Mesothelial cell of epicardium (in vitro differentiated cells): ENCODE measurements around the gene LRP5. TPM values are rescaled to one million over a fixed set of nuclear protein-coding genes. Genes with fewer than 3 reads are reported as not detected.
"Not testable (repeated sequence)": the region's sequence is repeated elsewhere in the genome, so short reads cannot be mapped to it uniquely, and the experiment has no call there.

Source experiments
- DNase-seq, 2 experiments: peaks; one replicate each; pipeline ENCODE4 v3.0.0; 2021; ENCODE audit warnings: low spot score in 2 of 2; ENCODE audit not compliant: unreplicated experiment in 2 of 2
- H3K27ac Mint-ChIP-seq: 2 replicates; pipeline ENCODE4 v1.8.0; 2021; ENCODE audit warnings: mixed read lengths
- H3K27me3 Mint-ChIP-seq: 2 replicates; pipeline ENCODE4 v1.8.0; 2021; ENCODE audit warnings: low read depth, mixed read lengths
- H3K36me3 Mint-ChIP-seq: 2 replicates; pipeline ENCODE4 v1.8.0; 2021; ENCODE audit warnings: mixed read lengths
- H3K4me1 Mint-ChIP-seq: 2 replicates; pipeline ENCODE4 v1.8.0; 2021; ENCODE audit warnings: mixed read lengths
- H3K4me3 Mint-ChIP-seq: 2 replicates; pipeline ENCODE4 v1.8.0; 2021; ENCODE audit warnings: mild to moderate bottlenecking, moderate library complexity, mixed read lengths
- H3K9me3 Mint-ChIP-seq: 2 replicates; pipeline ENCODE4 v1.8.0; 2021; ENCODE audit warnings: mixed read lengths
- CTCF ChIP-seq: fragments of 200-600 bp; sonication (generic); IDR thresholded peaks from one replicate; pipeline ENCODE4 v1.5.0; 2021; ENCODE audit warnings: antibody characterized with exemption; ENCODE audit not compliant: unreplicated experiment
- total RNA-seq: library from RNA; stranded (reverse); gene quantifications from 3 replicates; pipeline ENCODE4 v1.2.1, GENCODE V29; 2021

Gene LRP5
- total RNA-seq, 1 donor from 2014 or later = 72.5 TPM

GRCh38 chr11:68276861-68277260, 35.5 kb upstream of the LRP5 start:
- no peak overlapping the region for H3K27ac Mint-ChIP-seq
- H3K4me1 Mint-ChIP-seq = peaks cover 7% of the 10 kb centered on the region
- H3K36me3 Mint-ChIP-seq = no peaks in the 10 kb centered on the region
- no peak overlapping the region for H3K4me3 Mint-ChIP-seq
- no peak for TF ChIP-seq CTCF
- no peak for DNase-seq
- H3K9me3 Mint-ChIP-seq = no peaks in the 10 kb centered on the region
- H3K27me3 Mint-ChIP-seq = no peaks in the 10 kb centered on the region

GRCh38 chr11:68279676-68280075, 32.7 kb upstream of the LRP5 start:
- no peak for DNase-seq
- Mint-ChIP-seq H3K27ac (no peak overlapping the region), H3K9me3 (peaks cover 6% of the 10 kb centered on the region), H3K36me3 (no peaks in the 10 kb centered on the region), H3K27me3 (no peaks in the 10 kb centered on the region), H3K4me1 (no peaks in the 10 kb centered on the region), H3K4me3 (no peak overlapping the region)
- no peak for TF ChIP-seq CTCF

- no peak overlapping the region for H3K4me3 Mint-ChIP-seq
- no peaks in the 10 kb centered on the region for H3K4me1 Mint-ChIP-seq
- no peak for DNase-seq
- H3K9me3 Mint-ChIP-seq = peaks cover 10% of the 10 kb centered on the region
- no peak overlapping the region for H3K27ac Mint-ChIP-seq
- TF ChIP-seq CTCF = no peak
- H3K36me3 Mint-ChIP-seq = no peaks in the 10 kb centered on the region
- H3K27me3 Mint-ChIP-seq = no peaks in the 10 kb centered on the region
Observed at GRCh38 chr11:68282141-68282860, 30.1 kb upstream of the LRP5 start.

- H3K4me1 Mint-ChIP-seq = no peaks in the 10 kb centered on the region
- H3K36me3 Mint-ChIP-seq = no peaks in the 10 kb centered on the region
- H3K9me3 Mint-ChIP-seq = peaks cover 10% of the 10 kb centered on the region
- H3K27me3 Mint-ChIP-seq = no peaks in the 10 kb centered on the region
- TF ChIP-seq CTCF = no peak
- no peak overlapping the region for H3K27ac Mint-ChIP-seq
- no peak for DNase-seq
- H3K4me3 Mint-ChIP-seq = no peak overlapping the region
Observed at GRCh38 chr11:68282861-68283230, 29.5 kb upstream of the LRP5 start.

GRCh38 chr11:68284588-68284987, 27.8 kb upstream of the LRP5 start:
- H3K36me3 Mint-ChIP-seq, H3K27me3 Mint-ChIP-seq, DNase-seq, H3K4me1 Mint-ChIP-seq, H3K27ac Mint-ChIP-seq, H3K4me3 Mint-ChIP-seq: not testable (repeated sequence)
- H3K9me3 Mint-ChIP-seq = peaks cover 10% of the 10 kb centered on the region

GRCh38 chr11:68287419-68287818, 25.0 kb upstream of the LRP5 start:
- Mint-ChIP-seq H3K4me3 (no peak overlapping the region), H3K27me3 (no peaks in the 10 kb centered on the region), H3K4me1 (no peaks in the 10 kb centered on the region), H3K27ac (no peak overlapping the region), H3K9me3 (peaks cover 13% of the 10 kb centered on the region), H3K36me3 (no peaks in the 10 kb centered on the region)
- no peak for TF ChIP-seq CTCF
- no peak for DNase-seq
